ENCODE measurements around the gene MAL. TPM values are rescaled to one million over a fixed set of nuclear protein-coding genes. Genes with fewer than 3 reads are reported as not detected.

The MAL gene
- total and polyA plus RNA-seq, 11 donors: 0.97 to 12.7 (median 3.5) TPM

DNA sequence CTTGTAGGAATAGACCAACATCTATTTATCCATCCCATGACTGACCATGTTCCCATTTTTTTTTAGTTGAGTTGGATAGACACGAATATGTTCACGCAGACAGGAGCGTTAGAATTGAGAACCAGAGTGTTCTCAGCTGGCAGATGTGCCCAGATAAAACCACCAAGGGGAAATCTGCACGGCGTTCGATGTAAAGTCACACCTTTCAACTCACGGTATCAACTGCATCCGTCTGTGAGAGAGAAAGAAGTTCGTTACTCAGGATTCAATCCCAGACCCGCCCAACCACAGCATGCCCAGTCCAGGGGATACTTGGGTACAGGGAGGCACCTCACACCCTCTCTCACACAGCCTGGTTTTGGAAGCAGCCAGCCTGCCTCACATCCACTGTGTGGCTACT, 26.1 kb downstream of the MAL start:
- no peaks in the 10 kb centered on the region for H3K4me1 ChIP-seq
- peaks cover 0 to 5% (median 0%) of the 10 kb centered on the region in 9 donors for H3K27me3 ChIP-seq
- DNase-seq (no peak), ATAC-seq (no peak)
- H3K36me3 ChIP-seq: no peaks in the 10 kb centered on the region
- 84 to 93% (median 88%) methylated on average over 10 of the region's 10 CpGs for WGBS, 4 donors
- TF ChIP-seq POLR2A (IDR thresholded peaks at IDR 0.05): no peak
- TF ChIP-seq, protein P1, sequence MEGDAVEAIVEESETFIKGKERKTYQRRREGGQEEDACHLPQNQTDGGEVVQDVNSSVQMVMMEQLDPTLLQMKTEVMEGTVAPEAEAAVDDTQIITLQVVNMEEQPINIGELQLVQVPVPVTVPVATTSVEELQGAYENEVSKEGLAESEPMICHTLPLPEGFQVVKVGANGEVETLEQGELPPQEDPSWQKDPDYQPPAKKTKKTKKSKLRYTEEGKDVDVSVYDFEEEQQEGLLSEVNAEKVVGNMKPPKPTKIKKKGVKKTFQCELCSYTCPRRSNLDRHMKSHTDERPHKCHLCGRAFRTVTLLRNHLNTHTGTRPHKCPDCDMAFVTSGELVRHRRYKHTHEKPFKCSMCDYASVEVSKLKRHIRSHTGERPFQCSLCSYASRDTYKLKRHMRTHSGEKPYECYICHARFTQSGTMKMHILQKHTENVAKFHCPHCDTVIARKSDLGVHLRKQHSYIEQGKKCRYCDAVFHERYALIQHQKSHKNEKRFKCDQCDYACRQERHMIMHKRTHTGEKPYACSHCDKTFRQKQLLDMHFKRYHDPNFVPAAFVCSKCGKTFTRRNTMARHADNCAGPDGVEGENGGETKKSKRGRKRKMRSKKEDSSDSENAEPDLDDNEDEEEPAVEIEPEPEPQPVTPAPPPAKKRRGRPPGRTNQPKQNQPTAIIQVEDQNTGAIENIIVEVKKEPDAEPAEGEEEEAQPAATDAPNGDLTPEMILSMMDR (IDR thresholded peaks at IDR 0.05): no peak
- H3K9me3 ChIP-seq: no peaks in the 10 kb centered on the region
- intact Hi-C loops (cut with DNase I): no loop called here
- H3K27ac ChIP-seq: no peak overlapping the region
- H3K4me3 ChIP-seq: no peak overlapping the region

DNA sequence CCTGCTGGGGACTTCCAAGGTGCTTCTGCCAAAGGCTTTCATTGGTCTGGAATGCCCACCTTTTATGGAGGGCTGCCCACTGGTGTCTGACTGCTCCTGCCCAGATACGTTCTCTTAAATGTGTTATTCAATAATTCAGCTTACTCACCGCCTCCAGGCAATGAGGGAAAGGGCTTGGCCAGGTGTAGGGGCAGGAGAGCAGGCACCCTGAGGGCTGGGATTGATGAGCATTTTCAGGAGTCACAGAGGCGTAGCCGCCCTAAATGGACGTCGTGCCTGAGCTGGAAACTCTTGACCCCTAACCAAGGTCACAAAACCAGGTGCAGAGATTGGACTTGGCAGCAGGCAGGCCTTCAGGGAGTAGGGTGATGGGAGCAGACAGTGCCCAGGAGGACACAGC, 26.8 kb downstream of the MAL start:
- Histone ChIP-seq H3K27ac (no peak overlapping the region), H3K4me1 (no peaks in the 10 kb centered on the region), H3K4me3 (no peak overlapping the region), H3K9me3 (no peaks in the 10 kb centered on the region), H3K36me3 (no peaks in the 10 kb centered on the region), H3K27me3 (peaks cover 0 to 5% (median 0%) of the 10 kb centered on the region in 9 donors)
- no peak for ATAC-seq
- DNase-seq: no peak
- WGBS, 4 donors: 73 to 86% (median 79%) methylated on average over 6 of the region's 6 CpGs
- TF ChIP-seq, protein P1 (IDR thresholded peaks at IDR 0.05): no peak
- intact Hi-C loops (cut with DNase I): no loop called here

DNA sequence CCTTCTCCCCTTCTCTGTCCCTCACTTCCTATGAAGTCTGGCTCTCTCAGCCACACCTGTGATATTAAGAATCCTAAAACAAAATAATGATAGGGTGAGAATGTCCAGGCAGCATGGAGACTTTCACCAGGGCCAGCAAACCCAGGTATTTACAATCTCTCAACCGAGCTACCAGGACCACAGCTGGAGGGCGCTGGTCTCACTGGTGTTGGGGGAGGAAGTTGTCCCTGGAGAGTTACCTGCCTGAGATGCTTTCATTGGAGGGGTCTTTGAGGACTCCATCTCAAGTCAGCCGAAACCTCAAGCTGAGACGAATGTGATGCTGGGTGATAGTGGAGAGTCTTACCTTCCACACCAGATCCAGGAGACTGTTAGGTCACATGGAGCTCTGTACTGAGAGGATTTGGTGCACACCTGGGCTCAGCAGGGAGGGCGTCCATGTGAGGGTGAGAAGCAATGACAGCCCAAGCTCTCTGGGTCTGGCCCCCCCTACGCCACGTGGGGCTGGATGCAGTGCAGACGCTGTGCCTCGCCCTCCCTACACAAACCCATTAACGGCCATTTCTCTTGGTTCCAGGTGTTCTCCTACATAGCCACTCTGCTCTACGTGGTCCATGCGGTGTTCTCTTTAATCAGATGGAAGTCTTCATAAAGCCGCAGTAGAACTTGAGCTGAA, 27.4 kb downstream of the MAL start:
- Histone ChIP-seq H3K9me3 (no peaks in the 10 kb centered on the region), H3K4me1 (no peaks in the 10 kb centered on the region), H3K27ac (no peak overlapping the region), H3K27me3 (peaks cover 0 to 5% (median 0%) of the 10 kb centered on the region in 9 donors), H3K4me3 (no peak overlapping the region), H3K36me3 (no peaks in the 10 kb centered on the region)
- WGBS, 4 donors: 78 to 88% (median 85%) methylated on average over 13 of the region's 13 CpGs
- DNase-seq (no peak), ATAC-seq (no peak)
- intact Hi-C loops (cut with DNase I): no loop called here
- TF ChIP-seq, protein P1 (IDR thresholded peaks at IDR 0.05): no peak
- TF ChIP-seq POLR2A (IDR thresholded peaks at IDR 0.05): no peak

DNA sequence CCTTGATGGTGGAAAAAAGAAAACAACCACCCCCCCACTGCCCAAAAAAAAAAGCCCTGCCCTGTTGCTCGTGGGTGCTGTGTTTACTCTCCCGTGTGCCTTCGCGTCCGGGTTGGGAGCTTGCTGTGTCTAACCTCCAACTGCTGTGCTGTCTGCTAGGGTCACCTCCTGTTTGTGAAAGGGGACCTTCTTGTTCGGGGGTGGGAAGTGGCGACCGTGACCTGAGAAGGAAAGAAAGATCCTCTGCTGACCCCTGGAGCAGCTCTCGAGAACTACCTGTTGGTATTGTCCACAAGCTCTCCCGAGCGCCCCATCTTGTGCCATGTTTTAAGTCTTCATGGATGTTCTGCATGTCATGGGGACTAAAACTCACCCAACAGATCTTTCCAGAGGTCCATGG, 28.0 kb downstream of the MAL start:
- Histone ChIP-seq H3K36me3 (no peaks in the 10 kb centered on the region), H3K9me3 (no peaks in the 10 kb centered on the region), H3K4me3 (no peak overlapping the region), H3K4me1 (no peaks in the 10 kb centered on the region), H3K27ac (no peak overlapping the region), H3K27me3 (peaks cover 0 to 5% (median 0%) of the 10 kb centered on the region in 9 donors)
- intact Hi-C loops (cut with DNase I): no loop called here
- 38 to 48% (median 42%) methylated on average over 11 of the region's 11 CpGs for WGBS, 4 donors
- ATAC-seq (peak in 1 of 4 donors; percentile 43), DNase-seq (no peak)
- TF ChIP-seq, protein P1 (IDR thresholded peaks at IDR 0.05): peak in 4 of 12 donors; percentile 9 to 15 (median 10)
- no peak for TF ChIP-seq POLR2A (IDR thresholded peaks at IDR 0.05)

Data from heart left ventricle (tissue), 16 donors.